HL-60 (cell line): ENCODE data around the gene TCP11.

Experiments
- DNase-seq, 2 experiments: peaks; one replicate each; pipeline ENCODE4 v3.0.0-alpha.2; 2010 to 2020; ENCODE audit warnings: low read depth in 1 of 2, low spot score in 1 of 2
- H3K27ac ChIP-seq: fragments of 250-450 bp; sonication (Bioruptor Pico); replicated peaks from 2 replicates; pipeline ENCODE4 v1.5.1; 2020; ENCODE audit warnings: mild to moderate bottlenecking, moderate library complexity
- H3K27me3 ChIP-seq: fragments of 250-450 bp; sonication (Bioruptor Pico); 2 replicates; pipeline ENCODE4 v1.5.1; 2021; ENCODE audit warnings: mild to moderate bottlenecking, moderate library complexity; ENCODE audit not compliant: insufficient read depth, poor library complexity, severe bottlenecking
- H3K4me3 ChIP-seq: replicated peaks from 2 replicates; pipeline ENCODE4 v1.5.1; 2011; ENCODE audit warnings: mild to moderate bottlenecking, control low read depth, low read length; ENCODE audit not compliant: insufficient read depth
- GABPA ChIP-seq: IDR thresholded peaks from 2 replicates; pipeline ENCODE4 v1.6.1; 2012; ENCODE audit warnings: low read depth
- POLR2AphosphoS5 ChIP-seq: IDR thresholded peaks from 2 replicates; pipeline ENCODE4 v1.6.1; 2012; ENCODE audit warnings: low read depth
- REST ChIP-seq: IDR thresholded peaks from 2 replicates; pipeline ENCODE4 v1.6.1; 2012; ENCODE audit warnings: low read depth; ENCODE audit not compliant: insufficient replicate concordance
- SPI1 ChIP-seq: IDR thresholded peaks from 2 replicates; pipeline ENCODE4 v1.6.1; 2012; ENCODE audit warnings: low read depth, mild to moderate bottlenecking, borderline replicate concordance
- TF ChIP-seq, protein P1 (sequence below): IDR thresholded peaks from one replicate; pipeline ENCODE4 v1.5.1; 2011; ENCODE audit warnings: low read length, control low read depth, inconsistent platforms; ENCODE audit not compliant: insufficient read depth

Gene TCP11

GRCh38 chr6:35136185-35136584 is 5.0 kb downstream of the TCP11 start:
- no peak overlapping the region for H3K4me3 ChIP-seq
- TF ChIP-seq REST (no peak), SPI1 (no peak), GABPA (no peak), POLR2AphosphoS5 (no peak)
- TF ChIP-seq, protein P1, sequence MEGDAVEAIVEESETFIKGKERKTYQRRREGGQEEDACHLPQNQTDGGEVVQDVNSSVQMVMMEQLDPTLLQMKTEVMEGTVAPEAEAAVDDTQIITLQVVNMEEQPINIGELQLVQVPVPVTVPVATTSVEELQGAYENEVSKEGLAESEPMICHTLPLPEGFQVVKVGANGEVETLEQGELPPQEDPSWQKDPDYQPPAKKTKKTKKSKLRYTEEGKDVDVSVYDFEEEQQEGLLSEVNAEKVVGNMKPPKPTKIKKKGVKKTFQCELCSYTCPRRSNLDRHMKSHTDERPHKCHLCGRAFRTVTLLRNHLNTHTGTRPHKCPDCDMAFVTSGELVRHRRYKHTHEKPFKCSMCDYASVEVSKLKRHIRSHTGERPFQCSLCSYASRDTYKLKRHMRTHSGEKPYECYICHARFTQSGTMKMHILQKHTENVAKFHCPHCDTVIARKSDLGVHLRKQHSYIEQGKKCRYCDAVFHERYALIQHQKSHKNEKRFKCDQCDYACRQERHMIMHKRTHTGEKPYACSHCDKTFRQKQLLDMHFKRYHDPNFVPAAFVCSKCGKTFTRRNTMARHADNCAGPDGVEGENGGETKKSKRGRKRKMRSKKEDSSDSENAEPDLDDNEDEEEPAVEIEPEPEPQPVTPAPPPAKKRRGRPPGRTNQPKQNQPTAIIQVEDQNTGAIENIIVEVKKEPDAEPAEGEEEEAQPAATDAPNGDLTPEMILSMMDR: no peak
- no peak for DNase-seq
- no peak overlapping the region for H3K27ac ChIP-seq
- H3K27me3 ChIP-seq: no peaks in the 10 kb centered on the region

GRCh38 chr6:35128496-35128895 is 12.6 kb downstream of the TCP11 start:
- no peak for DNase-seq
- no peak for TF ChIP-seq REST
- TF ChIP-seq, protein P1: no peak
- no peak for TF ChIP-seq POLR2AphosphoS5
- no peak for TF ChIP-seq SPI1
- no peak for TF ChIP-seq GABPA
- Histone ChIP-seq H3K27ac (no peak overlapping the region), H3K27me3 (no peaks in the 10 kb centered on the region), H3K4me3 (no peak overlapping the region)

DNA sequence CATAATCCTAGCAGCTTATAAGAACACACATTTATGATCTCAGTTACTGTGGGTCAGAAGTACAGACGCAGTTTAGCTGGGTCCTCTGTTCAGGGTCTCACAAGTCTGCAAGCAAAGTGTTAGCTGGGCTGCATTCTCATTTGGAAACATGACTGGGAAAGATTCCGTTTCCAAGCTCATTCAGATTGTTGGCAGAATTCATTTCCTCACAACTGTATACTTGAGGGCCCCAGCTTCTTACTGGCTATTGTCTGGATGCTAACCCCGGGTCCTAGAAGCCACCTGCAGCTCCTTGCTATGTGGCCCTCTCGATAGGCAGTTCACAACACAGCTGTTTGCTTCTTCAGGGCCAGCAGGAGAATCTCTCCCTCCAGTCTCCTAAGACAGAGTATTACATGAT is 13.1 kb downstream of the TCP11 start:
- Histone ChIP-seq H3K27me3 (no peaks in the 10 kb centered on the region), H3K27ac (no peak overlapping the region), H3K4me3 (no peak overlapping the region)
- DNase-seq: no peak
- TF ChIP-seq, protein P1: no peak
- TF ChIP-seq GABPA: no peak
- TF ChIP-seq POLR2AphosphoS5: no peak
- no peak for TF ChIP-seq REST
- no peak for TF ChIP-seq SPI1
